Suppressor macrophage (primary cell): ENCODE results near the gene TMEM178B.
A peak's percentile ranks its signal among the peaks of the same experiment; 100 is the strongest.

ENCODE experiments used
- DNase-seq, 4 experiments: peaks; one replicate each; pipeline ENCODE4 v3.0.0-alpha.2; 2020 to 2022

The TMEM178B gene

DNA sequence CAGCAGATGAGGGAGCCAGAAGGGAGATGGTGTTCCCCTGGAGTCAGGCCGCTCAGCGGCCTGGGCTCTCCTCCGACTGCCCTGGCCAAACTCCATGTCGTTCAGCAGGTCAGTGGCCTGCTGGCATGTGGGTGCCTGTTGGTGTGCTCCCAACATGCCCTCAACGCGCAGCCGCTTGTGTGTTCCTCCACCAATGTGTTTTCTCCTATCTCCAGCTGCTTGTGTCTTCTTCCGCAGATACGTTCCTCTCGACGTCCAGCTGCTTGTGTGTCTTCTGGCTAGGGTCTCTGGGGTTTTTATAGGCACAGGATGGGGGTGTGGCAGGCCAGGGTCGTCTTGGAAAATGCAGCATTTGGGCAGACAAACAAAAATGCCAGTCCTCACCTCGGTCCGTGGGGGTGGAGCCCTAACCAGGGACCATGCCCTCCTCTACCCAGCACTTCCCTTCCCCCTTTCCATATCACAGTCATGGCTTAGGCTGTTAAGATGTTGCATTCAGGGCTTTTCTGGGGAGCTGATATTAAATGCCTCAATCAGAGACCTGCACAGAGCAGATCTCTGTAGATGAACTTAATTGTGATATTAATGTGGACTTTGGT is 111.6 kb downstream of the TMEM178B start:
- DNase-seq: no peak

DNA sequence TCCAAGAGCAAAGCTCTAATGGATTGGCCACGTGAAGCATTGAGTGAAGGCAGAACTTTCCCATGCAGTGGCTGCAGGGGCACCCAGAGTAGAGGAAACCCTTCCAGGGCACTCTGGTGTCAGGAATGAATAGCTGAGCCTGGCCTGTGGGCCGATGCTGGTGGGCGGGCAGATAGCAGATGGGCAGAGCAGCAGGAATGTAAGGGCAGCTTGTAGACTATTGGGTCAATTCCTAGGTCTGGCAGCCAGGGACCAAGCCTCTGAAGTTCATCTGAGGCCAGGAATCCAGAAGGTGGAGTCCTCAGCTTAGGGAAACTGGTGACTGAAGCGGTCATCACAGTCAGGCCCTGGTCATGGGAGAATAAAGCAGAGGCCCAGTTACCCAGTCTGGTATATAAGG is 115.4 kb downstream of the TMEM178B start:
- DNase-seq: no peak

GRCh38 chr7:141190495-141190894 is 116.6 kb downstream of the TMEM178B start:
- no peak for DNase-seq

DNA sequence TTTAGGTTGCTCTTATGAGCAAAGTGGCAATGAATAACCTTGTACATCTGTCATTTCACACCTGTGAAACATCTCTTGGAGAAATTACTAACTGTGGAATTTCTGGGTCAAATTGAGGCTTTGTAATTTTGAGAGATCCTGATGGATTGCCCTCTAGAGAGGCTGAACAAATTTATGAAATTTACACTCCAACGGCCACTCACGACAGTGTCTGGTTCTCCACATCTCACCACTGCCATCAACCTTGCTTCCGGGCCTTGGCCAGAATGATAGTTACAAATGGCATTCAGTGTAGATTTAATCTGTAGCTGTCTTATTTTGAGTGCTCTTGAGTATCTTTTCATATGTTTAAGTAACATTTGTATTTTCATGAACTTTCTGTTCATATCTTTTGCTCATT is 117.4 kb downstream of the TMEM178B start:
- DNase-seq: no peak

GRCh38 chr7:141193066-141193465 is 119.2 kb downstream of the TMEM178B start:
- DNase-seq: no peak

GRCh38 chr7:141195722-141196121 is 121.9 kb downstream of the TMEM178B start:
- DNase-seq: peak; percentile 30 to 61 (median 38)

GRCh38 chr7:141198194-141198958 is 124.5 kb downstream of the TMEM178B start:
- DNase-seq: no peak

- no peak for DNase-seq
Measured at GRCh38 chr7:141200191-141201108, 126.6 kb downstream of the TMEM178B start.

GRCh38 chr7:141201145-141201885 is 127.5 kb downstream of the TMEM178B start:
- no peak for DNase-seq

DNA sequence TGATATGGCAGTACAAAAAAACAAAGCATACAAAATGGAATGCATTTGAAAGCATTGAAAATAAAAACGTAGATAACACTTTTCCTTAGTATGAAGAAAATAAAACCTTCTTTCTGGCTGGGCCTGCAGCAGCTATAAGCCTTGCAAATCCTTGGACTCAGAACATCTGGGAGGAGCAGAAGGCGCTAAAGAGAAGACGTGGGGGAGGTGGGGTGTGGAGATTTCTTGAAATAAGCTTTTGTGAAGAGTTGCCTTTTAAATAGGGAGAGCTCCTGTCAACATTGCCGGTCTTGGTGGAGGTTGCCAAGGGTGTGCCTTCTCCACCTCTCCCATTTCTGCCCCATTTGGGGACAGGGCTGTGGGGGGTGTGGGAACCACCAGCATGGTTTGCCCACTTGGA is 128.7 kb downstream of the TMEM178B start:
- DNase-seq: no peak

DNA sequence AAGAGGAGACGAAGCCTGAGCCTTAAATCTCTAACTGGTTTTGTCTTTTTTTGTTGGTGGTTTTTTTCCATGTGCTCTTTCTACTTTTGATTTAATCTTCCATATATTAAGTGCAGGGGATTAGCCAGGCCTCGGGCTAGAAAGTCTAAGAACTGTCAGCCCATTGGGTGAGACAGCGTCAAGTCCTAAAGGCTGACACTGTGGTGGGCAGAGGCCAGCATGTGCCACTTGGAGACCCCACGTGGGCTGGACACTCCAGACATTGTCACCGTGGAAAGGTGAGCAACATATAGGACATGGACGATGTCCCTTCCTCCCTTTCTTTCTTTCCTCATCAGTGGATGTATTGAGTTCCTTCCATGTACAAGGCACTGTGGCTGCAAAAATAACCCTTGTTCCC is 129.3 kb downstream of the TMEM178B start:
- DNase-seq: no peak

GRCh38 chr7:141203586-141203985 is 129.7 kb downstream of the TMEM178B start:
- no peak for DNase-seq

DNA sequence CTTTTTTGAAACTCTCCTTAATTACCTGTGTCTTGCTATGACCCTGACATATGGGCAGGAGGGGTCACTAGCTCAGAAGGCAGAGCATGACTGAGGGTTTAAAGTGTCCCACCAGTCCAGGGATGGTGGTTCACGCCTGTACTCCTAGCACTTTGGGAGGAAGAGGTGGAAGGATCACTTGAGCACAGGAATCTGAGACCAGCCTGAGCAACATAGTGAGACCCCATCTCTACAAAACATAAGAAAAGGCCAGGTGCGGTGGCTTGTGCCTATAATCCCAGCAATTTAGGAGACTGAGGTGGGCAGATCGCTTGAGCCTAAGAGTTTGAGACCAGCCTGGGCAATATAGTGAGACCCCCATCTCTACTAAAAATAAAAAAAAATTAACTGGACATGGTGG is 133.8 kb downstream of the TMEM178B start:
- no peak for DNase-seq

- DNase-seq: no peak
Measured at GRCh38 chr7:141208539-141208938, 134.7 kb downstream of the TMEM178B start.

DNA sequence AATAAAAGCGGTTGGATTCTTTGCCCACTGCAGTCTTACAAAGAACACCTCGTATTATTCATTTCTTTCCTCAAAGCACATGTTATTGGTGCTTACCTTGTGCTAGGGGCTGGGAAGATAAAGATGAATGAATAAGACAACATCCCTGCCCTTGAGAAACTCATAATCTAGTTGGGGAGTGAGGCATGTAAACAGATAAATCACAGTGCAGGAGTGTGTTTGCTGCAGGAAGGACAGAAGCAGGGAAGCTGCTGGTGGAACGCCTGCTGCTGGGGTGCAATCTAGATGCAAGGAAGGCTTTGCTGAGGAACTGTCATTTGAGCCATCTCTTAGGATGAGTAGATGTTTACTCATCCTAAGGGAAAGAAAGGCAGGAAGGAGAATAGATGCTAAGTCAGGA is 135.6 kb downstream of the TMEM178B start:
- DNase-seq: no peak

GRCh38 chr7:141210862-141211261 is 137.0 kb downstream of the TMEM178B start:
- no peak for DNase-seq

DNA sequence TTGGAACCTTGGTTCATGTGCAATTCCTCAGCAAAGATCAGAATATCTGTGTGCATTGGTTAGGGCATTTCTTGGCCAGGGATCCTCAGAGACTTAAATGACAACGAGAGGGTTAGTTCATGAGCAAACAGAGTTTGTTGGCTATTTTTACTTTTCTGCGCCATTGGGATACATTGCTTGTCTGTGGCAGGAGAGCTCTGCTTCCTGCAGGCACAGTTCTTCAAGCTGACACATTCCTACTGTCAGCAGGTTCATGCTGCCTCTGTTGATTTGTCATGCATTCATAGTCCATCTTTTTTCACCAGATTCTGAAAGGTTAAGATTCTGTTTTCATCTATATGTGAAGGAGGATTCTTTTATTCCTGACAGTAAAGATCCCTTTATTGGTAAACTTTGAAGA is 139.4 kb downstream of the TMEM178B start:
- DNase-seq: no peak

DNA sequence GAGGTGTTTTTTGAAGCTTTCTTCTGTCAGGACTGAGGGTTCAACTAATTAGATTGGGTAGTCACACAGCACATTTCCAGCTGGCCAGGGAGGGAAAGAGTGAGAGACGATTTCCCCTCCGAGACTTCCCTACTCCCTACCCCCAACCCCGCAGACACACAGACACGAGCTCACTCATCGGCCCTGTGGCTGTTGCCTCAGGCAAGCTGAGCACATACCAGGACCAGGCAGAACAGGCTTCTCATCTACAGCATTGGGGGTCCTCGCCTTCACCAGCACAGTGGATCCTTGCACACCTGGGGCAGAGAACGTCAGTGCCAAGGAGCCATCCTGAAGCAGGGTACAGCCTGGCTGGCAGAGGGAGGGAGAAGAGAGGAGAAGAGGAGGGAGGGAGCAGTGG is 144.1 kb downstream of the TMEM178B start:
- no peak for DNase-seq

DNA sequence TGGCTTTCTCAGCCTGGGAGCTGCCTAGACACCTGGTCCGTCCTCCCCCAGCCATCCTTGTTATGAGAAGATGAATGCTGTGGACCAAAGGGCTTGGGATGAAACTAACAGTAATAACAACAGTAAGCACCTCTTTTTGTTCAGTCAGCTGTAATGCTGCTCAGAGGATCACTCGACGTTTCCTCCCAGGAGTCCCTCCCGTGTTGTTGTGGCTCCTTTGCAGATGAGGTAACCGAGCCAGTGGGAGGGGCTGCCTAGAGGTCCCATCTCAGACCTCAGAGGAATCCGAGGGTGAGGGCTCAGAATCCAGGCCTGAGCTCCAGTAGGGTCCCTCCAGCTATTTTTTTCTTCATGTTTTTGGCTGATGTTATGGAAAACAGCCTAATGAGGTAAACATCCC is 145.1 kb downstream of the TMEM178B start:
- DNase-seq: no peak

- peak in 2 of 4 experiments; percentile 17 to 18 for DNase-seq
Measured at GRCh38 chr7:141220263-141220880, 146.5 kb downstream of the TMEM178B start.

GRCh38 chr7:141221007-141221612 is 147.2 kb downstream of the TMEM178B start:
- no peak for DNase-seq
